GM23338 (cell line): ENCODE data around the gene TIMM23B.
"Not testable (repeated sequence)": the region's sequence is repeated elsewhere in the genome, so short reads cannot be mapped to it uniquely, and the experiment has no call there.

ENCODE experiments used
- TF ChIP-seq, protein P1 (sequence below): IDR thresholded peaks from 2 replicates; pipeline ENCODE4 v1.6.1; 2016; ENCODE audit warnings: antibody characterized with exemption
- TF ChIP-seq, protein P2 (sequence below), 2 experiments: fragments of 200-600 bp in 1 of 2; sonication (generic) in 1 of 2; conservative IDR thresholded peaks; 2 replicates each; pipeline versions ENCODE4 v1.5.1 to v1.6.1; 2016 to 2017; ENCODE audit warnings: antibody characterized with exemption in 2 of 2, low read depth in 2 of 2, mild to moderate bottlenecking in 2 of 2, moderate library complexity in 1 of 2

DNA sequence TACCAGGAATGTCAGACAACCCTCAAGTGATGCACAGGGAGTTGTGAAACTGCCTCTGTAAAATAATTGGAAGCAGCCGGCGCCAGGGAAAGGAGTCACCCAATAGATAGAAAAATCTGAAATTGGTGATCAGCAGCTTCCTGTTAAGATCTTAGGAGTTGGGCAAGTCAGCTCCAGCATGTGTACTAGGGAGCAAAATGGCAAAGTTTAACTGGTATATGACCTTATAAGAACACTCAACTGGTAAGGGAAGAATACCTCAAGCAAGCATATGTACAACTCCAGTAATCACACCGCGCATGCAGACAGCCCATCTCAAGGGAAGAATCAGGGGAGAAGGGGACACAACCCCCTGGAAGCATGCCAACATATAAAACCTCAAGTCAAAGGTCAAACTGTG lies 18.3 kb upstream of the TIMM23B start:
- TF ChIP-seq, protein P1, sequence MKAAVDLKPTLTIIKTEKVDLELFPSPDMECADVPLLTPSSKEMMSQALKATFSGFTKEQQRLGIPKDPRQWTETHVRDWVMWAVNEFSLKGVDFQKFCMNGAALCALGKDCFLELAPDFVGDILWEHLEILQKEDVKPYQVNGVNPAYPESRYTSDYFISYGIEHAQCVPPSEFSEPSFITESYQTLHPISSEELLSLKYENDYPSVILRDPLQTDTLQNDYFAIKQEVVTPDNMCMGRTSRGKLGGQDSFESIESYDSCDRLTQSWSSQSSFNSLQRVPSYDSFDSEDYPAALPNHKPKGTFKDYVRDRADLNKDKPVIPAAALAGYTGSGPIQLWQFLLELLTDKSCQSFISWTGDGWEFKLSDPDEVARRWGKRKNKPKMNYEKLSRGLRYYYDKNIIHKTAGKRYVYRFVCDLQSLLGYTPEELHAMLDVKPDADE: not testable (repeated sequence)
- TF ChIP-seq, protein P2, sequence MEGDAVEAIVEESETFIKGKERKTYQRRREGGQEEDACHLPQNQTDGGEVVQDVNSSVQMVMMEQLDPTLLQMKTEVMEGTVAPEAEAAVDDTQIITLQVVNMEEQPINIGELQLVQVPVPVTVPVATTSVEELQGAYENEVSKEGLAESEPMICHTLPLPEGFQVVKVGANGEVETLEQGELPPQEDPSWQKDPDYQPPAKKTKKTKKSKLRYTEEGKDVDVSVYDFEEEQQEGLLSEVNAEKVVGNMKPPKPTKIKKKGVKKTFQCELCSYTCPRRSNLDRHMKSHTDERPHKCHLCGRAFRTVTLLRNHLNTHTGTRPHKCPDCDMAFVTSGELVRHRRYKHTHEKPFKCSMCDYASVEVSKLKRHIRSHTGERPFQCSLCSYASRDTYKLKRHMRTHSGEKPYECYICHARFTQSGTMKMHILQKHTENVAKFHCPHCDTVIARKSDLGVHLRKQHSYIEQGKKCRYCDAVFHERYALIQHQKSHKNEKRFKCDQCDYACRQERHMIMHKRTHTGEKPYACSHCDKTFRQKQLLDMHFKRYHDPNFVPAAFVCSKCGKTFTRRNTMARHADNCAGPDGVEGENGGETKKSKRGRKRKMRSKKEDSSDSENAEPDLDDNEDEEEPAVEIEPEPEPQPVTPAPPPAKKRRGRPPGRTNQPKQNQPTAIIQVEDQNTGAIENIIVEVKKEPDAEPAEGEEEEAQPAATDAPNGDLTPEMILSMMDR (conservative IDR thresholded peaks at IDR 0.05; ENCODE audit: low read depth in 2 of 2): not testable (repeated sequence)
